IgD-negative memory B cell (primary cell): ENCODE data around the gene AFF3. TPM values are rescaled to one million over a fixed set of nuclear protein-coding genes. Genes with fewer than 3 reads are reported as not detected.
A peak's percentile ranks its signal among the peaks of the same experiment; 100 is the strongest.
"Not testable (repeated sequence)": the region's sequence is repeated elsewhere in the genome, so short reads cannot be mapped to it uniquely, and the experiment has no call there.

Experiments used
- H3K27ac Mint-ChIP-seq, 3 donors: one replicate each; pipeline ENCODE4 v1.8.0; 2020 to 2022; ENCODE audit warnings: mild to moderate bottlenecking in 3 of 3, mixed read lengths in 3 of 3, moderate library complexity in 1 of 3
- H3K27me3 Mint-ChIP-seq: one replicate; pipeline ENCODE4 v1.8.0; 2021; ENCODE audit warnings: mixed read lengths
- H3K36me3 Mint-ChIP-seq: one replicate; pipeline ENCODE4 v1.8.0; 2020; ENCODE audit warnings: mild to moderate bottlenecking, mixed read lengths
- H3K4me1 Mint-ChIP-seq, 3 donors: one replicate each; pipeline ENCODE4 v1.8.0; 2020 to 2022; ENCODE audit warnings: mixed read lengths in 3 of 3, mild to moderate bottlenecking in 1 of 3
- H3K4me3 Mint-ChIP-seq, 4 donors: one replicate each; pipeline ENCODE4 v1.8.0; 2020 to 2022; ENCODE audit warnings: mild to moderate bottlenecking in 4 of 4, mixed read lengths in 4 of 4, moderate library complexity in 3 of 4
- H3K9me3 Mint-ChIP-seq, 3 donors: one replicate each; pipeline ENCODE4 v1.8.0; 2020 to 2021; ENCODE audit warnings: mixed read lengths in 3 of 3, mild to moderate bottlenecking in 1 of 3
- polyA plus RNA-seq: library from polyadenylated mRNA; unstranded; fragments of 300-500 nt; fragmentation: Illumina TruSeq; gene quantifications from one replicate; pipeline ENCODE4 v1.2.3, GENCODE V29; 2021

Gene AFF3
- polyA plus RNA-seq, 1 donor from 2014 or later = 85.9 TPM

DNA sequence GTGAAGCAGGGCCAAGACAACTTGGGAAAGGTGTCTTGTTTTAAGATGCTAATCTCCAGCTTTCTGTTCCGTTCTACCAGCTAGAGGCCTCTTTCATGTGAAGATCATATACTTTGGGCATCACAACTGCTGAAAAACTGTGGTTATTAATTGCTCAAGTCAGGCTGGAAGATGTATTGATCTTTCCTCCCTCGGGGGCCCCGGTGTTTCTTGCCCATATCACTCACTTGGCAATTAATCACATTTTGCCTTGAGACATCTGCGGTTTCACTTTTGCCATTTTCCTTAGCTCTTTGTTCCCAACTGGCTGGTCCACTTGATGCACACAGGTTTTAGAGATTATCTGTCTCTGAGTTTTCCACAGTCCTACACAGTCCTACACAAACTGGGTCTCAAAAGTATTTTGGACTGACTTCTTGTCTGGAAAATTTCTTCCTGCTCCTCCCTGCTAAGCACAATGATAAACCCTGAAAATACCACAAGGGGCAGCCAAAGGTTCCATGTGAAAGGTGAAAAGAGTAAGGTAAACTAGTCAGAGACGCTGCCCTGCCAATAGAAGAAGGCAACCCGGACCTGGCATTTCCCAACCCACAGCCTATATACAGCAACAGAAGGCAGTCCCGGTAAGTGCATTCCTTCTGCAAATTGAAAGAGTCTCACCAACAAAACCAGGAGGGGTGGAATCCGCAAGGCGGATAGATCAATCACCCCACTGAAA, 181.0 kb downstream of the AFF3 start:
- no peak overlapping the region for H3K27ac Mint-ChIP-seq
- no peak overlapping the region for H3K4me3 Mint-ChIP-seq

DNA sequence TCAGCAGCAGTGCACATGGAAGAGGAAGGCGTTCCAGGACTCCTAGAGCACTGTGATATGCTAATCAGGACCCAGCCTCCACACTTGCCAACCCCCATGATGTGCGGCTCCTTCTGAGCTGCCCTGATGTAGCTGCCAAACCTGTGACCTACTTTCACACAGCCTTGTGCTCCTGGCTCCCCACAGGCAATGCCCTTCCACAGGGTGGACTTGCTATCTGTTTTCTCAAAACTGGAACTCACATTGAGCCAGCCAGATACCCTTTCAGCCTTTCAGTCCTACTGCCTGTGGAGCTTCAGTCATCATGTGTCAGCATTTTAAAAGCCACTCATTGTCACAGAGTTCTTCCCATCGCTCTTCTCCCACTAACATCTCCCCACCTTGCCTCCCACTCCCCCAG, 181.6 kb downstream of the AFF3 start:
- H3K27ac Mint-ChIP-seq = no peak overlapping the region
- H3K4me1 Mint-ChIP-seq = peaks cover 16 to 44% (median 36%) of the 10 kb centered on the region in 3 donors
- H3K36me3 Mint-ChIP-seq = peaks cover 9% of the 10 kb centered on the region
- no peaks in the 10 kb centered on the region for H3K9me3 Mint-ChIP-seq
- H3K27me3 Mint-ChIP-seq = no peaks in the 10 kb centered on the region
- no peak overlapping the region for H3K4me3 Mint-ChIP-seq

More for the DNA sequence above, 181.0 kb downstream of the AFF3 start:
- Mint-ChIP-seq H3K4me1 (peaks cover 13 to 43% (median 36%) of the 10 kb centered on the region in 3 donors), H3K27me3 (no peaks in the 10 kb centered on the region), H3K36me3 (peaks cover 9% of the 10 kb centered on the region), H3K9me3 (no peaks in the 10 kb centered on the region)

DNA sequence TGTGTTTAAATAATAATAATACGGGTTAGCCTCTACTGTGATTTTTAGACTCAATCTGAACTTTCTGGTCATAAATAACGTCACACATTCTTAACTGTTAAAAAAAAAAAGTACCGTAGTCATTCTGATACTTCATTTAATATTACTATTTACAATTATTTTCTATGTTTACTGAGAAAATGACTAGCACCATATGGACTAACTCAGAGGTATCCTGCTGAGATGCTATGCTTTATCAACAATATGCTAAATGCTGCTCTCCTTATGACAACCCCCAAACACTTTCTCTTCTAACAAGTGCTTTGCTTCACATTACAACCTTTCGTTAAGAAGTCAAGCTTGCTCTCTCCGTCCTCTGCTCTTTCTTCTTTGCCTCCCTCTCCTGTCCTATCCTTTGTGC, 182.1 kb downstream of the AFF3 start:
- H3K27me3 Mint-ChIP-seq = no peaks in the 10 kb centered on the region

DNA sequence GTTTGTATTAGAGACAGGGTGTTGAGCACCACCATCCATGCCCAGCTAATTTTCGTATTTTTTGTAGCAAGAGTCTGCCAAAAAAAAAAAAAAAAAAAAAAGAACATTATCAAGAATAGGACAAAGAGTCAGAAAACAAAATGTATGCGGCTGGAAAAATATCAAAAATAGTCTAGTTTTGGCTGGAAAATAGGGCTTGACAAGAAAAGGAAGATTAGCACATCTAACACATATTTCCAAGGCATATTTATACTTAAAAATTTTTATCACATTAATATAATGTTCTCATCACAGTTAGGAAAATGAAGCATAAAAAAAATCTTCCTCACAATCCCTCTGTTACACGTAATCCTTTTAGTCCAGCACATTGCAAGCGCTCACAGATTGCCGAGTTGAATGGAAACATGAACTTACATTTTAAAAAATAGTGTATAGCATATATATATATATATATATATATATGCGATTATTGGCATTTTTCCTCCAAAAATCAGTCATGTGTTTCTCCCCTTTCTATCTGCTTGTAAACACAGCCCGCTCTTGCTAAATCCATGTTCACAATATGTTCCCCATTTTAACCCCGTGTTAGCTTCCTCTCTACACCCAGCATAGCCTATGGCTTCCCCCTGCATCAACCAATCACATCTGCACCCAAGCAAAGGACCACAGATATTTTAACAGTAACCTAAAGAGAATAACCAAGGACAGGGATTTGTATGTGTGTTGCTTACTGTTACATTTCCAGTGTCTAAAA, 183.0 kb downstream of the AFF3 start:
- Mint-ChIP-seq H3K36me3 (peaks cover 9% of the 10 kb centered on the region), H3K4me1 (peaks cover 16 to 44% (median 32%) of the 10 kb centered on the region in 3 donors), H3K9me3 (no peaks in the 10 kb centered on the region), H3K27ac (no peak overlapping the region), H3K4me3 (no peak overlapping the region), H3K27me3 (no peaks in the 10 kb centered on the region)

More for the DNA sequence above, 182.1 kb downstream of the AFF3 start:
- H3K4me3 Mint-ChIP-seq = no peak overlapping the region
- H3K27ac Mint-ChIP-seq = no peak overlapping the region
- H3K4me1 Mint-ChIP-seq = peaks cover 16 to 44% (median 36%) of the 10 kb centered on the region in 3 donors
- H3K9me3 Mint-ChIP-seq = no peaks in the 10 kb centered on the region
- H3K36me3 Mint-ChIP-seq = peaks cover 9% of the 10 kb centered on the region

DNA sequence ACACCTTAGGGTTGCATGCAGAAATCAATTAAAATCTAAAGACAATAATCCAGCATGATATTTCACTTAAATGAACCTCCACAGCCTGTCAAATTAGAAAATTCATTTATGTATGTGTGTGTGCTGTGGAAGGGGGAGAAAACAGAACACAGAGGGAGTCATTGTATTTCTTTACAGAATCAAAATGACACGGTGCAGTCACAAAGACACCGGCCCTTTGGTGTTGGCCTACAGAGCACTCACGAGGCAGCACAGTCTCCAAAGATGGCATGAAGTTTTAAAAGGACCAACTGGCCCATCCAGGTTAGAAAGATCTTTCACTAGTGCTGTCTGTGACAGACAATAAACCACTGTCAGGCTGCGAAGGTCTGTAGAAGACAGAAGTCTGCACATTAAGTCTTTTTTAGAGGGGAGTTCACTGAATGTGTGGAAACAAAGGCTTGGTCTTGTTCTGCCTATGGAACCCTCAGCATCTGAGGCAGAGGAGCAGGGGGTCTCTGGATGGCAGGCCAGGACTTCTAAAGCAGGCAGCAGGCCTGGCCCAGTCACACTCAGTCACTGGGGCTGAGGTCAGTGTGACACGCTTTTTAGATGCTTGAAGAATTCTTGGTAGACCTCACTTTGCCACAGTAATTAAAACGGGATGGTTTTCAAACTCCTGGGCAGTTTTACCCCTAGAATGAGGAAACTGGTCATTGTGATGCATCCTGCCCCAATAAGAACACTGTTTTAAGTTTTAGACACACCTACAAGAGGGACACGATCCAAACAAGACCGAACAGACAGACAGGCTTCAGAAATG, 184.9 kb downstream of the AFF3 start:
- peaks cover 15% of the 10 kb centered on the region for H3K36me3 Mint-ChIP-seq
- peaks cover 14 to 38% (median 30%) of the 10 kb centered on the region in 3 donors for H3K4me1 Mint-ChIP-seq
- no peaks in the 10 kb centered on the region for H3K27me3 Mint-ChIP-seq
- no peak overlapping the region for H3K27ac Mint-ChIP-seq
- H3K9me3 Mint-ChIP-seq = no peaks in the 10 kb centered on the region
- H3K4me3 Mint-ChIP-seq = peak overlapping the region in 1 of 4 donors; percentile 51

DNA sequence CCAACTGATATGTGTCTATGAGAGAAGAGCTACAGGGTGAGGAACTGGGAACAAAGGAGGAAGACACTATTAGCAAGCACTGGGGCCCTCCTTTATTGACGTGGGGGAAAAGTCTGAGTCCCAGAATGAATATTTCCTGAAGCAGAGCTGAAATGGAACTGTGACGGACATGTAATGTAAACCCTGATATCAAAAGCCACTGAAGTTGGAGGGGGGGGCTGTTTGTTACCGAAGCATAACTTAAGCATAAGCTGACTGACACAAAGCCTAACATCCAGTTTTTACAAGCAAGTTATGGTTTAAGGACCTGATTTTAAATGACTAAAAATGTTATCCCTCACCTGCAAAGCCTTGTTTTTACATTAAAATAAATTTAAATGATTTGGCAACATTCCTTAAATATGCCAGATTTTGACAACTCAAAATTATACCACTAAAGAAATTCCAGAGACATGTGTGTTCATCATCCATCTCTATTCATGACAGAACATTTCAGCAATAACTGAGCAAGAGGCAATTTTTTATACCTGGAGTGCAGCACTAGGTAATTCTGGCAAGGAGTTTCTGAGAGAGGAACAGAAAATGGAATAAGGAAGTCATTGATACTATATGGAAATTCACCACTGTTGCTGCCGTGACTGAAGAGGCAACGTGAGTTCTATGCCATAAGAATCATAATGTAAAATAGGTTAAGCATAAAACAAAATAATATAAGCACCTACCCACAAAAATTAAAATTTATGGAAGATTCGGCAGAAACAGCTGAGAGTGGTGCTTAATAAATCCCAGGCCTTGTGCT, 186.0 kb downstream of the AFF3 start:
- Mint-ChIP-seq H3K9me3 (no peaks in the 10 kb centered on the region), H3K4me3 (no peak overlapping the region), H3K27ac (no peak overlapping the region), H3K27me3 (no peaks in the 10 kb centered on the region), H3K36me3 (peaks cover 15% of the 10 kb centered on the region), H3K4me1 (peaks cover 10 to 30% (median 25%) of the 10 kb centered on the region in 3 donors)

DNA sequence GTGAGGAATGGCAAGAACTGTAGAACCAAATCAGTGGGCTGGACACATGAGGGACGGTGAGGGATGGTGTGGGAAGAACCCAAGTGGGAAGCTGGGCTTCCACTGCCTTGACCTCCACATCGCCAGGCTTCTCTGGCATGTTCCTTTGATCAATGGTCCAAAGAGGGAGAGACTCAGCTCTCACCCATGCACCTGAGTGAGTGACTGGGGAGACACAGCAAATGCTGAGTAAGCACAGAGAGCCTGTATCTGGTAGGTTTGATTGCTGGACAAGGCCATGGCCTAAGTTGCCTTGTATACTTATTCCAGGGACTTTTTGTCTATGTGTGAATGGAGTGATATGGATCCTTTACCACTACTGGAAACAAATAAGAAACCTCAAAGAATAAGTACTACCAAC, 188.6 kb downstream of the AFF3 start:
- Mint-ChIP-seq H3K36me3 (peaks cover 20% of the 10 kb centered on the region), H3K27me3 (no peaks in the 10 kb centered on the region), H3K27ac (peak overlapping the region in 1 of 3 donors; percentile 71), H3K9me3 (no peaks in the 10 kb centered on the region), H3K4me3 (no peak overlapping the region), H3K4me1 (peaks cover 14 to 32% (median 19%) of the 10 kb centered on the region in 3 donors)

DNA sequence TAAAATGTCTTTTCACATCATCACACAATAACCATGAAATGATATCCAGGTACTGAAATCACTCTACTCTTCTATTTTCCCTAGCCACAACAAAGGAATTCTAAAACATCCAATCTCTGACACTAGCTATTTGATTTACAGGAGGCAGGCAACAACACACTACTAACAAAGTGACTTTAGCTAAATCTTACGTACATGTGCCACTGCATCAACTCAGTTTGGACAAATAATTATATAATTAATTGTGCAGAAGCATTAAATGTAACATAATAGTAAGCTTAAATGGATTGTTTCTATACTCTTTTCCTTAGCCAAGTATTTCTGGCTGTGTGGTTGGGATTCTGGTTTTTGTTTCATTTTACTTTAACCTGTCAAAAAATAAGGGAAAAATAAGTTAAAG, 192.4 kb downstream of the AFF3 start:
- peaks cover 12% of the 10 kb centered on the region for H3K36me3 Mint-ChIP-seq
- H3K27me3 Mint-ChIP-seq = no peaks in the 10 kb centered on the region
- H3K27ac Mint-ChIP-seq = no peak overlapping the region
- H3K9me3 Mint-ChIP-seq = no peaks in the 10 kb centered on the region
- H3K4me1 Mint-ChIP-seq = peaks cover 0 to 24% (median 6%) of the 10 kb centered on the region in 3 donors
- no peak overlapping the region for H3K4me3 Mint-ChIP-seq

DNA sequence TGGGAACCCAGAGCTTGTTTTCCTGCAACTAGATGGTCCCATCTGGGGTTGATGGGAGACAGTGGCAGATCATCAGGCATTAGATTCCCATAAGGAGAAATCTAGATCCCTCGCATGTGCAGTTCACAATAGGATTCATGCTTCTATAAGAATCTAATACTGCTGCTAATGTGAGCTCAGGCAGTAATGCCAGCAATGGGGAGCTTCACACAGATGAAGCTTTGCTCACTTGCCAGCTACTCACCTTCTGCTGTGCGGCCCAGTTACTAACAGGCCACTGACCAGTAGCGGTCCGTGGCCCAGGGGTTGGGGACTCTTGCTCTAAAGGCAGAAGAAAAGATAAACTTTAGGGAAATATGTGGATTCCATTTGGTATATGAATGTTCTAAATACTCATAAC, 192.9 kb downstream of the AFF3 start:
- peaks cover 12% of the 10 kb centered on the region for H3K36me3 Mint-ChIP-seq
- no peak overlapping the region for H3K4me3 Mint-ChIP-seq
- H3K27ac Mint-ChIP-seq = no peak overlapping the region
- H3K9me3 Mint-ChIP-seq = no peaks in the 10 kb centered on the region
- no peaks in the 10 kb centered on the region for H3K27me3 Mint-ChIP-seq
- peaks cover 0 to 24% (median 6%) of the 10 kb centered on the region in 3 donors for H3K4me1 Mint-ChIP-seq

DNA sequence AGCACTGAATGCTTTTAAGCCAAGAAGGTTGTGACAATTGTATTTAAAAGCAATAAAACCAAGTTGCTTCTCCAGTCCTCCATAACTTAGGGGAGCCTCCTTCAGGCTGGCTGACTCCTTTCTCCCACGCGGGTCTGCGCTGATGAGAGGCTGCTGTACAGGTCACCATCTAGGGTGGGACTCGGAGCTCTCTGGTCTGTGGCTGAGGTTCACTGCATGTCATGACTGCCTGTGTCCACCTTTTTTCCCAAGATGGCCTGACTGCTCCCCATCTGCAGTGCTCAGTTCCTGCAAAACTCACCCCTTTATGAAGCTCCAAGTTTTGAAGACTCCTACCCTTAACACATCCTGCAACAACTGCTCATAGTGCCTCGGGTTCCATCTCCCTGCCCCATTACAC, 194.4 kb downstream of the AFF3 start:
- H3K27ac Mint-ChIP-seq = no peak overlapping the region
- H3K4me3 Mint-ChIP-seq = no peak overlapping the region
- H3K36me3 Mint-ChIP-seq = peaks cover 6% of the 10 kb centered on the region
- no peaks in the 10 kb centered on the region for H3K9me3 Mint-ChIP-seq
- peaks cover 0 to 24% (median 6%) of the 10 kb centered on the region in 3 donors for H3K4me1 Mint-ChIP-seq
- H3K27me3 Mint-ChIP-seq = no peaks in the 10 kb centered on the region

DNA sequence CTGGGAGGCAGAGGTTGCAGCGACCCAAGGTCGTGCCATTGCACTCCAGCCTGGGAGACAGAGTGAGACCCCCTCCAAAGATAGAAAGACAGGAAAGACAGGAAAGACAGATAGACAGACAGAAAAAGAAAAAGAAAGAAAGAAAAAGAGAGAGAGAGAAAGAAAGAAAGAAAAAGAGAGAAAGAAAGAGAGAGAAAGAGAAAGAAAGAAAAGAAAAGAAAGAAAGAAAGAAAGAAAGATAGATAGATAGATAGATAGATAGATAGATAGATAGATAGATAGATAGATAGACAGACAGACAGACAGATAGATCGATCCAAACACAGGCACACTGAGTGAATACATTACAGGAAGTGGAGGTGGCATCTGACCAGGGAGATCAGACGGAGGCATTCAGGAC, 195.0 kb downstream of the AFF3 start:
- H3K4me1 Mint-ChIP-seq = peaks cover 2 to 28% (median 9%) of the 10 kb centered on the region in 3 donors
- not testable (repeated sequence) for H3K27ac Mint-ChIP-seq, H3K36me3 Mint-ChIP-seq, H3K4me3 Mint-ChIP-seq, H3K9me3 Mint-ChIP-seq, H3K27me3 Mint-ChIP-seq

DNA sequence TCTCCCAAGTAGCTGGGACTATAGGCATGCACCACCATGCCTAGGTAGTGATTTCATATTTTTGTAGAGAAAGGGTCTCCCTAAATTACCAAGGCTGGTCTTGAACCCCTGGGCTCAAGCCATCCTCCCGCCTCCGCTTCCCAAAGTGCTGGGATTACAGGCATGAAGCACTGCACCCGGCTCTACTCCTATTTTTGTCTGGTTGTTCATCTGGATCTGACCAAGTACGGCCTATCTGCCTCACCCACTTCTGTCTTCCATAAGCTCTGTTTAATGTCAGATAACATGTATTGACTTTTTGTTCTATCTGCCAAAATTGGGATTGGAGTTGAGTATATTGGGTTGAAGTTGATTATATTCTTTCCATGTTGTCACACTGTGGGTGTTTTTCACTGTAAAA, 198.4 kb downstream of the AFF3 start:
- Mint-ChIP-seq H3K27ac (no peak overlapping the region), H3K4me1 (peaks cover 2 to 25% (median 8%) of the 10 kb centered on the region in 3 donors), H3K27me3 (no peaks in the 10 kb centered on the region), H3K9me3 (no peaks in the 10 kb centered on the region), H3K36me3 (peaks cover 6% of the 10 kb centered on the region), H3K4me3 (no peak overlapping the region)

DNA sequence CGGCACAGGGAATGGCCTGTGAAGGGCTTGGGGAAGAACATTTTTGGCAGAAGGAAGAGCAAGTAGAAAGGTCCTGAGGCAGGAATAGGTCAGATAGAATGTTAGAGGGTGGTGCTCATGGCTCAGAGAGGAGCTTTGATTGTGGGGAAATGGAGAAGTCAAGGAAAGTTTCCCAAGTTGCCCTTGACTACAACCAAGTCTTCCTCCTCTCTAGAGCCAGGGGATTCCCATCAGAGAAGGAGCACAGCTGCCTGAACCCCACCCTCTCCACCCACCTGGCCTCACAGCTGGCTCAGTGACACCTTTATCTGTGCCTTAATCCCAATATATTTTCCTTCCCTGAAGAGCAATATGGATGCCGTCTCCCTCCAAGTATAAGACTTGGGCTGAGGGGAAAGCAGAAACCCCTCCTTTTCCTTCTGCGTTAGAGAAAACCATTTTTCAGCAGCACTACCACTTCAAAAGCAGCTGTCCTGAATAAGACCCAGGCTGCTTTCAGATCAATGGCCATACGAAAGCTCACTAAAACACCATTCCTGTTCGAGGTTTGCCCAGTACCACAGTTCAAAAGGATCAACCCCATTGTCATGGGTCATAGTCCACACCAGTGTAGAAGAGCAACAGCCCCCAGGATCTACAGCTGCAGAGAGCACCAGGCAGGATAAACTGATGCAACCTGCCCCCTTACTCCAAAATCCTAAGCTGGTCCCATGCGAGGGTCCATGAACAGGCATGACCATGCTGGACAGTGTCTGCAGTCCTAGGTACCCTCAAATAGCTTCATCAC, 199.6 kb downstream of the AFF3 start:
- Mint-ChIP-seq H3K4me3 (no peak overlapping the region), H3K27me3 (no peaks in the 10 kb centered on the region), H3K27ac (peak overlapping the region in 2 of 3 donors; percentile 14 to 53), H3K4me1 (peaks cover 2 to 17% (median 5%) of the 10 kb centered on the region in 3 donors), H3K9me3 (no peaks in the 10 kb centered on the region), H3K36me3 (peaks cover 8% of the 10 kb centered on the region)

DNA sequence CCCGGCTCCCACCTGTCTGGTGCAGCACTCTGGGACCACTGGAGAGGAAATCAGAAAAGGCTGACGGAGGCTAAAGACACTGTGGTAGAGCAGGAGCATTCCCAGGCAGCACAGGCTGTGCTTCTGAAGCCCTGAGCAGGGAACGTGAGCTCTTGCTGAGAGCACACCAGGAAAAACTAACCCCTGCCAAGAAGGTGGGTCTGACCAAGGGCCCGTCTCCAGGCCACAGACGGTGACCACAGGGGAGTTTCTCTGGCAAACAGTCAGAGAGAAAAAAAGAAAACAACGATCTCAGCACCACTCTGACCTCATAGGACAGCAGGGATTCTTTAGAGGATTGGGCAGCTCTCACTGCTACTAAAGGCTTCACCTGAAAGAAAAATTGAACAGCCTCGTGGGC, 201.4 kb downstream of the AFF3 start:
- Mint-ChIP-seq H3K27me3 (no peaks in the 10 kb centered on the region), H3K4me3 (no peak overlapping the region), H3K9me3 (no peaks in the 10 kb centered on the region), H3K36me3 (peaks cover 8% of the 10 kb centered on the region), H3K4me1 (peaks cover 11 to 22% (median 15%) of the 10 kb centered on the region in 3 donors), H3K27ac (no peak overlapping the region)
